HUES6 (cell line): ENCODE measurements around the gene ANO3.
A peak's percentile ranks its signal among the peaks of the same experiment; 100 is the strongest.
"Not testable (repeated sequence)": the region's sequence is repeated elsewhere in the genome, so short reads cannot be mapped to it uniquely, and the experiment has no call there.

Source experiments
- H3K27ac ChIP-seq: 2 replicates; pipeline ENCODE4 v1.7.0; 2013; ENCODE audit warnings: low read depth, mild to moderate bottlenecking, low read length, inconsistent platforms
- H3K27me3 ChIP-seq: 2 replicates; pipeline ENCODE4 v1.6.1; 2013; ENCODE audit warnings: low read length; ENCODE audit not compliant: control insufficient read depth, insufficient read depth
- H3K36me3 ChIP-seq: 2 replicates; pipeline ENCODE4 v1.6.1; 2013; ENCODE audit warnings: low read length; ENCODE audit not compliant: control insufficient read depth, insufficient read depth
- H3K4me1 ChIP-seq: 2 replicates; pipeline ENCODE4 v1.6.1; 2013; ENCODE audit warnings: low read length; ENCODE audit not compliant: control insufficient read depth, insufficient read depth
- H3K4me3 ChIP-seq: 2 replicates; pipeline ENCODE4 v1.5.1; 2013; ENCODE audit warnings: low read depth, low read length
- H3K9ac ChIP-seq: one replicate; pipeline ENCODE4 v1.6.1; 2013; ENCODE audit warnings: mild to moderate bottlenecking, low read length
- H3K9me3 ChIP-seq: 2 replicates; pipeline ENCODE4 v1.6.1; 2013; ENCODE audit warnings: low read depth, low read length; ENCODE audit not compliant: control insufficient read depth, insufficient read depth

Gene ANO3

GRCh38 chr11:26331911-26332571, at the start of gene ANO3:
Gene ANO3 (plus strand): TSS chr11:26332130. CDS start chr11:26332276, 146 bp downstream.
- Histone ChIP-seq H3K4me1 (no peaks in the 10 kb centered on the region), H3K27me3 (peaks cover 14% of the 10 kb centered on the region), H3K4me3 (peak within 1 kb of the TSS; percentile 39), H3K36me3 (no peaks in the 10 kb centered on the region), H3K27ac (no peak within 1 kb of the TSS), H3K9me3 (no peaks in the 10 kb centered on the region), H3K9ac (no peak within 1 kb of the TSS)

- H3K9ac ChIP-seq = no peak overlapping the region
- no peak overlapping the region for H3K27ac ChIP-seq
- peak overlapping the region; percentile 56; the same call in 1 of the 2 replicates for H3K4me3 ChIP-seq
Measured at GRCh38 chr11:26283852-26284408, 48.0 kb upstream of the ANO3 start.

GRCh38 chr11:26285608-26286007, 46.3 kb upstream of the ANO3 start:
- H3K27ac ChIP-seq = no peak overlapping the region
- H3K9ac ChIP-seq = no peak overlapping the region
- no peak overlapping the region for H3K4me3 ChIP-seq

More at GRCh38 chr11:26283852-26284408, 48.0 kb upstream of the ANO3 start:
- Histone ChIP-seq H3K4me1 (peaks cover 5% of the 10 kb centered on the region; the same call in 1 of the 2 replicates), H3K36me3 (no peaks in the 10 kb centered on the region), H3K9me3 (no peaks in the 10 kb centered on the region), H3K27me3 (no peaks in the 10 kb centered on the region)

GRCh38 chr11:26286472-26287066, 45.4 kb upstream of the ANO3 start:
- Histone ChIP-seq H3K27me3 (no peaks in the 10 kb centered on the region), H3K27ac (no peak overlapping the region), H3K36me3 (no peaks in the 10 kb centered on the region)

More at GRCh38 chr11:26285608-26286007, 46.3 kb upstream of the ANO3 start:
- no peaks in the 10 kb centered on the region for H3K36me3 ChIP-seq
- no peaks in the 10 kb centered on the region for H3K27me3 ChIP-seq
- H3K9me3 ChIP-seq = no peaks in the 10 kb centered on the region
- peaks cover 5% of the 10 kb centered on the region; the same call in 1 of the 2 replicates for H3K4me1 ChIP-seq

GRCh38 chr11:26287067-26287518, 44.8 kb upstream of the ANO3 start:
- H3K27me3 ChIP-seq = no peaks in the 10 kb centered on the region
- H3K36me3 ChIP-seq = no peaks in the 10 kb centered on the region
- no peaks in the 10 kb centered on the region for H3K9me3 ChIP-seq
- H3K9ac ChIP-seq = no peak overlapping the region
- H3K4me3 ChIP-seq = no peak overlapping the region
- peaks cover 5% of the 10 kb centered on the region; the same call in 1 of the 2 replicates for H3K4me1 ChIP-seq
- H3K27ac ChIP-seq = no peak overlapping the region

More at GRCh38 chr11:26286472-26287066, 45.4 kb upstream of the ANO3 start:
- no peak overlapping the region for H3K9ac ChIP-seq
- H3K4me1 ChIP-seq = peaks cover 5% of the 10 kb centered on the region; the same call in 1 of the 2 replicates
- no peak overlapping the region for H3K4me3 ChIP-seq
- H3K9me3 ChIP-seq = no peaks in the 10 kb centered on the region

DNA sequence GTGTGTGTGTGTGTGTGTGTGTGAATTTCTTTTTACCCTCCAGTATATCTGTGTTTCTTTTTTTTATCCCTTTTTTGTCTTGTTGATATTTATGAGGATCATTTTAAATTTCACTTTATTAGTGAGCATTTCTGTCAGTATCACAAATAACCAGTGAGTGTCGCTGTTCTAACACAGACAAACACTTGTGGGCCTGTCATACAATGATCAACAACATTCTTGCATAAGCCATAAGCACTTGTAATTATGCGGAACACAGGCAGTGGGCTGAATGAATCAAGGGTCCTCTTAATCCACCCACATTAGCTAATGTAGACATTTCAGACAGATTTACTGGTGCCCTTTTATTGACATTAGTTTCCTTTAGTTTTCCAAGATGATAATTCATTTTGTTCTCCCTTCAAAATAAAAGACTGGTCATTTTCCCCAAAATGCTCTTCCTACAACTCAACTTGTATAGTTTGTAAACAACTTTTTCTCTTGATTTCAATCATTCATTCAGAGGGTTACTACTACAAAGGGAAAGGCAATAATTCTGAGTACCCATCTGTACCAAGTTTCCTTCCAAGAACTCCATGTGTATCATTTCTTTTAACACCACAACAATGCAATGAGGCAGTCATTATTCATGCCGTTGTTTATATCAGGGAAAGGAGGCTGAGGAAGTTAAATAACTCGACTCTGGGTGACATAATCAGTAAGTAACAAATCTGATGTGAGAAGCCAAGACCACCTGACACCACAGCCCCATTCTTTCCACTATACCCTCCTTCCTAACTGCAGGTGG, 34.5 kb upstream of the ANO3 start:
- H3K4me1 ChIP-seq = no peaks in the 10 kb centered on the region
- H3K4me3 ChIP-seq = no peak overlapping the region
- H3K9ac ChIP-seq = no peak overlapping the region

GRCh38 chr11:26316372-26316771, 15.6 kb upstream of the ANO3 start:
- H3K4me3 ChIP-seq, H3K9me3 ChIP-seq, H3K4me1 ChIP-seq, H3K27ac ChIP-seq, H3K36me3 ChIP-seq, H3K9ac ChIP-seq, H3K27me3 ChIP-seq: not testable (repeated sequence)

More for the DNA sequence above, 34.5 kb upstream of the ANO3 start:
- no peaks in the 10 kb centered on the region for H3K36me3 ChIP-seq
- no peaks in the 10 kb centered on the region for H3K27me3 ChIP-seq
- H3K27ac ChIP-seq = no peak overlapping the region
- no peaks in the 10 kb centered on the region for H3K9me3 ChIP-seq

DNA sequence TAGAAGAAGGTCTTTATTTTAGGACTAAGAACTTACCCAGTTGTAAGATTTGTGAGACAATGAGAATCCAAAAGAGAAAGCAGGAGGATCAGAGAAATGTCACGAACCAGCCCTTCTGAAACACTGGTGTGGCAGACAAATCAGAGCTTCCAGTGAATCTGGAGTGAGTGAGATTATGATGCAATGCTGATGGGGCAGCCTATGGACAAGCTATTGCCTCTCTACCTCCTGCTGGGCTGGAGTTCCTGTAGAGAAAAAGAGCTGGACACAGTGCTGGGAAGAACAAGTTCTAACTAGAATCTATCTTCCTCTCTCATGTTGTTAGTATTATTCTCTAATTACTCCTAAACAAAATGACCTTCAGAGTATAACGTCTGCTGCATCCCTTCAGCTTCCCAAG, 12.0 kb upstream of the ANO3 start:
- Histone ChIP-seq H3K9ac (no peak overlapping the region), H3K27ac (no peak overlapping the region), H3K9me3 (no peaks in the 10 kb centered on the region), H3K4me1 (0 out of 2 replicates have a peak, but pooled peaks cover 3% of the 10 kb centered on the region), H3K36me3 (no peaks in the 10 kb centered on the region), H3K4me3 (no peak overlapping the region), H3K27me3 (no peaks in the 10 kb centered on the region)

DNA sequence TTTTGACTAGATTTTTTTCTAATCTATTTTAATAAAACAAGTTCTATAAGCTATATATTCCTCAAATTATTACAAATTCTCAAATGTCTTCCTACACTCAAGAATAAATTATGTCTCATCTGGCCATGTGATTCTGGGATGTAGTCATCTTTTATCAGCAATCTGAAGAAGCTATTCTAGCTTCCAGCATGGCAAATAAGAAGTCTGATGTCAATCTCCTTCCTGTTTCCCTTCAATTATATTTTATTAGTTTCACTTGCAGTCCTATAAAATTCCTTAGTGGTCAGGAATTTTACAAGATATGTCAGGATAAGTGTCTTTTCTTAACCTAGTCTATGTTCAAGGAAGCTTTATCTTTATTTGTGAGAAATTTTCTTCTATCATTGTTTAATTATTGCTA, 10.4 kb upstream of the ANO3 start:
- H3K4me3 ChIP-seq = no peak overlapping the region
- H3K4me1 ChIP-seq = 0 out of 2 replicates have a peak, but pooled peaks cover 3% of the 10 kb centered on the region
- no peaks in the 10 kb centered on the region for H3K27me3 ChIP-seq
- H3K9ac ChIP-seq = no peak overlapping the region
- no peaks in the 10 kb centered on the region for H3K9me3 ChIP-seq
- no peaks in the 10 kb centered on the region for H3K36me3 ChIP-seq
- H3K27ac ChIP-seq = no peak overlapping the region

DNA sequence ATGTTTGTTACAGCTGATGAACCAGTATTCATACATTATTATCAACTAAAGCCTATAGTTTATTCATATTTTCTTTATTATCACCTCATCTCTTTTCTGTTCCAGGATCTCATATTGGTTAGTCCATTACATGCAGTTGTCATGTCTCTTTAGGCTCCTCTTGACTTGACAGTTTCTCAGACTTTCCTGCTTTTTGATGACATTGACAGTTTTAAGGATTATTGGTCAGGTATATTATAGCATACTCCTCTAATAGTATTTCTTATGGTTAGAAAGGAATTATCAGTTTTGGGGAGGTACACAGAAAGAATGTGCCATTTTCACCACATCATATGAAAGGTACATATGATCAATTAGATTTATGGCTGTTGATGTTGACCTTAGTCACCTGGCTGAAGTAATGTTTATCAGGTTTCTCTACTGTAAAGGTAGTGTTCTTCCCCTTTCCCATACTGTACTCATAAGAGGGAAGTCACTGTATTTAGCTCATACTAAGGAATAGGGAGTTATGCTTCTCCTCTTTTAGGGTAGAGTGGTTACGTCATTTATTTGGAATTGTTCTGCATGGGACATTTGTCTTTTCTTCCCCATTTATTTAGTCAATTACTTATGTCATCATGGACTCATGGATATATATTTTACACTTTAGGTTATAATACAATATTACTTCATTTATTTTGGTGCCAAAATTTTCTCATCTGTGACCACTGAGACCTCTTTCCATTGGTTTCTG, 9.4 kb upstream of the ANO3 start:
- no peak overlapping the region for H3K9ac ChIP-seq

More for the DNA sequence above, 9.4 kb upstream of the ANO3 start:
- H3K4me3 ChIP-seq = no peak overlapping the region
- H3K27me3 ChIP-seq = no peaks in the 10 kb centered on the region
- H3K4me1 ChIP-seq = 0 out of 2 replicates have a peak, but pooled peaks cover 3% of the 10 kb centered on the region
- no peak overlapping the region for H3K27ac ChIP-seq
- no peaks in the 10 kb centered on the region for H3K36me3 ChIP-seq
- no peaks in the 10 kb centered on the region for H3K9me3 ChIP-seq
